Activated T-cell treated with anti-CD3 and anti-CD28 coated beads for 48 hours (primary cell): ENCODE data around the gene NETO2.
"Not testable (repeated sequence)": the region's sequence is repeated elsewhere in the genome, so short reads cannot be mapped to it uniquely, and the experiment has no call there.

Experiments used
- DNase-seq: peaks from one replicate; pipeline ENCODE4 v3.0.0-alpha.2; 2020; ENCODE audit warnings: low read depth

Gene NETO2

GRCh38 chr16:47064775-47065174 lies 79.0 kb downstream of the NETO2 start:
- no peak for DNase-seq

GRCh38 chr16:47063011-47063724 lies 80.6 kb downstream of the NETO2 start:
- no peak for DNase-seq

GRCh38 chr16:47061204-47061603 lies 82.5 kb downstream of the NETO2 start:
- no peak for DNase-seq

GRCh38 chr16:47060596-47060995 lies 83.1 kb downstream of the NETO2 start:
- no peak for DNase-seq

GRCh38 chr16:47059991-47060390 lies 83.8 kb downstream of the NETO2 start:
- no peak for DNase-seq

GRCh38 chr16:47059130-47059529 lies 84.6 kb downstream of the NETO2 start:
- DNase-seq, result not testable (repeated sequence)

GRCh38 chr16:47058295-47059086 lies 85.3 kb downstream of the NETO2 start:
- no peak for DNase-seq

- no peak for DNase-seq
Measured at GRCh38 chr16:47057630-47057993, 86.1 kb downstream of the NETO2 start.

GRCh38 chr16:47056688-47057629 lies 86.8 kb downstream of the NETO2 start:
- DNase-seq, result no peak

GRCh38 chr16:47056061-47056460 lies 87.7 kb downstream of the NETO2 start:
- DNase-seq, result not testable (repeated sequence)

- DNase-seq, result no peak
Measured at GRCh38 chr16:47055136-47055885, 88.4 kb downstream of the NETO2 start.

- DNase-seq, result no peak
Measured at GRCh38 chr16:47054306-47054705, 89.4 kb downstream of the NETO2 start.

- no peak for DNase-seq
Measured at GRCh38 chr16:47053895-47054294, 89.8 kb downstream of the NETO2 start.

- no peak for DNase-seq
Measured at GRCh38 chr16:47052666-47053640, 90.8 kb downstream of the NETO2 start.

- DNase-seq, result no peak
Measured at GRCh38 chr16:47051031-47051430, 92.7 kb downstream of the NETO2 start.

- DNase-seq, result no peak
Measured at GRCh38 chr16:47049901-47050583, 93.7 kb downstream of the NETO2 start.

- DNase-seq, result no peak
Measured at GRCh38 chr16:47047524-47048203, 96.1 kb downstream of the NETO2 start.

GRCh38 chr16:47046726-47047523 lies 96.8 kb downstream of the NETO2 start:
- DNase-seq, result no peak
